HL-60 (cell line): Measurements from ENCODE around the gene SIAH1.

ENCODE experiments used
- CTCF ChIP-seq: IDR thresholded peaks from one replicate; pipeline ENCODE4 v1.5.1; 2011; ENCODE audit warnings: low read length, control low read depth, inconsistent platforms; ENCODE audit not compliant: insufficient read depth
- POLR2AphosphoS5 ChIP-seq: IDR thresholded peaks from 2 replicates; pipeline ENCODE4 v1.6.1; 2012; ENCODE audit warnings: low read depth
- SPI1 ChIP-seq: IDR thresholded peaks from 2 replicates; pipeline ENCODE4 v1.6.1; 2012; ENCODE audit warnings: low read depth, mild to moderate bottlenecking, borderline replicate concordance

GRCh38 chr16:48381201-48381600 lies 4.0 kb downstream of the SIAH1 start:
- TF ChIP-seq CTCF, result no peak
- no peak for TF ChIP-seq POLR2AphosphoS5
- no peak for TF ChIP-seq SPI1
